ENCODE results near the gene UBL4A. TPM values are rescaled to one million over a fixed set of nuclear protein-coding genes. Genes with fewer than 3 reads are reported as not detected.
A peak's percentile ranks its signal among the peaks of the same experiment; 100 is the strongest.

UBL4A gene
- total RNA-seq, 1 donor from 2014 or later, result 12.1 TPM

- no peaks in the 10 kb centered on the region for H3K79me2 ChIP-seq (ENCODE audit: low read depth)
- no peak overlapping the region for H3K4me2 ChIP-seq
- H3K27ac ChIP-seq, result no peak overlapping the region
- H3K9me3 ChIP-seq (ENCODE audit: low read depth), result no peaks in the 10 kb centered on the region
- no peak overlapping the region for H3K27ac Mint-ChIP-seq
- no peak overlapping the region for H3K4me3 ChIP-seq
- H4K20me1 ChIP-seq (ENCODE audit: low read depth), result no peaks in the 10 kb centered on the region
- no peaks in the 10 kb centered on the region for H3K36me3 ChIP-seq
- TF ChIP-seq CTCF (IDR thresholded peaks at IDR 0.05) (no peak), EZH2 (IDR thresholded peaks at IDR 0.05) (no peak), EZH2phosphoT487 (IDR thresholded peaks at IDR 0.05) (no peak)
- no peak overlapping the region for H2AFZ ChIP-seq (replicated peaks)
- H3K27me3 ChIP-seq, result peaks cover 6% of the 10 kb centered on the region
- peaks cover 17% of the 10 kb centered on the region for H3K9me3 Mint-ChIP-seq
- peaks cover 5% of the 10 kb centered on the region for H3K4me1 Mint-ChIP-seq
- no peaks in the 10 kb centered on the region for H3K4me1 ChIP-seq
- no peak overlapping the region for H3K9ac ChIP-seq
- H3K27me3 Mint-ChIP-seq (ENCODE audit: insufficient read depth, low read depth), result peaks cover 7% of the 10 kb centered on the region
- H3F3A ChIP-seq (ENCODE audit: low read depth), result peaks cover 3% of the 10 kb centered on the region
- H3K36me3 Mint-ChIP-seq, result peaks cover 4% of the 10 kb centered on the region
- peak overlapping the region; percentile 53 for H3K4me3 Mint-ChIP-seq
- no peak for DNase-seq (ENCODE audit: low spot score)
These were observed 1.9 kb downstream of the UBL4A start for GRCh38 chrX:154484255-154485149.

- no peaks in the 10 kb centered on the region for H4K20me1 ChIP-seq (ENCODE audit: low read depth)
- no peaks in the 10 kb centered on the region for H3K4me1 ChIP-seq
- no peaks in the 10 kb centered on the region for H3K9me3 ChIP-seq (ENCODE audit: low read depth)
- Mint-ChIP-seq H3K9me3 (peaks cover 20% of the 10 kb centered on the region), H3K27ac (no peak overlapping the region), H3K4me1 (peaks cover 5% of the 10 kb centered on the region), H3K4me3 (peak overlapping the region; percentile 36), H3K36me3 (peaks cover 4% of the 10 kb centered on the region), H3K27me3 (ENCODE audit: insufficient read depth, low read depth) (peaks cover 6% of the 10 kb centered on the region)
- H3K4me3 ChIP-seq, result no peak overlapping the region
- no peak overlapping the region for H3K27ac ChIP-seq
- H3K9ac ChIP-seq, result no peak overlapping the region
- no peaks in the 10 kb centered on the region for H3K36me3 ChIP-seq
- H3K4me2 ChIP-seq, result no peak overlapping the region
- H3K27me3 ChIP-seq, result no peaks in the 10 kb centered on the region
- no peak for DNase-seq (ENCODE audit: low spot score)
- no peaks in the 10 kb centered on the region for H3K79me2 ChIP-seq (ENCODE audit: low read depth)
- no peak for TF ChIP-seq EZH2phosphoT487 (IDR thresholded peaks at IDR 0.05)
- TF ChIP-seq EZH2 (IDR thresholded peaks at IDR 0.05), result no peak
- H3F3A ChIP-seq (ENCODE audit: low read depth), result peaks cover 3% of the 10 kb centered on the region
- no peak overlapping the region for H2AFZ ChIP-seq (replicated peaks)
These were observed 3.1 kb downstream of the UBL4A start for GRCh38 chrX:154483325-154483724.

GRCh38 chrX:154482786-154483185, 3.6 kb downstream of the UBL4A start:
- Histone ChIP-seq H3K4me2 (no peak overlapping the region), H3K79me2 (ENCODE audit: low read depth) (no peaks in the 10 kb centered on the region), H3K27ac (no peak overlapping the region), H4K20me1 (ENCODE audit: low read depth) (no peaks in the 10 kb centered on the region), H3K27me3 (no peaks in the 10 kb centered on the region), H3F3A (ENCODE audit: low read depth) (peaks cover 3% of the 10 kb centered on the region), H3K4me3 (no peak overlapping the region), H3K9ac (no peak overlapping the region), H3K36me3 (no peaks in the 10 kb centered on the region), H2AFZ (replicated peaks) (no peak overlapping the region), H3K9me3 (ENCODE audit: low read depth) (no peaks in the 10 kb centered on the region), H3K4me1 (no peaks in the 10 kb centered on the region)
- Mint-ChIP-seq H3K36me3 (peaks cover under 1% of the 10 kb centered on the region), H3K4me1 (peaks cover 5% of the 10 kb centered on the region), H3K27ac (no peak overlapping the region), H3K27me3 (ENCODE audit: insufficient read depth, low read depth) (peaks cover 6% of the 10 kb centered on the region), H3K4me3 (no peak overlapping the region), H3K9me3 (peaks cover 23% of the 10 kb centered on the region)
- no peak for TF ChIP-seq EZH2phosphoT487 (IDR thresholded peaks at IDR 0.05)
- TF ChIP-seq CTCF (IDR thresholded peaks at IDR 0.05), result no peak
- TF ChIP-seq EZH2 (IDR thresholded peaks at IDR 0.05), result no peak
- DNase-seq (ENCODE audit: low spot score), result no peak

Data from neural progenitor cell (in vitro differentiated cells).